Suppressor macrophage treated with lipopolysaccharide for 1 hour (primary cell): Measurements from ENCODE around the gene FAM32A.

ENCODE experiments used
- DNase-seq, 3 donors: peaks; one replicate each; pipeline ENCODE4 v3.0.0-alpha.2; 2020 to 2022

The FAM32A gene

DNA sequence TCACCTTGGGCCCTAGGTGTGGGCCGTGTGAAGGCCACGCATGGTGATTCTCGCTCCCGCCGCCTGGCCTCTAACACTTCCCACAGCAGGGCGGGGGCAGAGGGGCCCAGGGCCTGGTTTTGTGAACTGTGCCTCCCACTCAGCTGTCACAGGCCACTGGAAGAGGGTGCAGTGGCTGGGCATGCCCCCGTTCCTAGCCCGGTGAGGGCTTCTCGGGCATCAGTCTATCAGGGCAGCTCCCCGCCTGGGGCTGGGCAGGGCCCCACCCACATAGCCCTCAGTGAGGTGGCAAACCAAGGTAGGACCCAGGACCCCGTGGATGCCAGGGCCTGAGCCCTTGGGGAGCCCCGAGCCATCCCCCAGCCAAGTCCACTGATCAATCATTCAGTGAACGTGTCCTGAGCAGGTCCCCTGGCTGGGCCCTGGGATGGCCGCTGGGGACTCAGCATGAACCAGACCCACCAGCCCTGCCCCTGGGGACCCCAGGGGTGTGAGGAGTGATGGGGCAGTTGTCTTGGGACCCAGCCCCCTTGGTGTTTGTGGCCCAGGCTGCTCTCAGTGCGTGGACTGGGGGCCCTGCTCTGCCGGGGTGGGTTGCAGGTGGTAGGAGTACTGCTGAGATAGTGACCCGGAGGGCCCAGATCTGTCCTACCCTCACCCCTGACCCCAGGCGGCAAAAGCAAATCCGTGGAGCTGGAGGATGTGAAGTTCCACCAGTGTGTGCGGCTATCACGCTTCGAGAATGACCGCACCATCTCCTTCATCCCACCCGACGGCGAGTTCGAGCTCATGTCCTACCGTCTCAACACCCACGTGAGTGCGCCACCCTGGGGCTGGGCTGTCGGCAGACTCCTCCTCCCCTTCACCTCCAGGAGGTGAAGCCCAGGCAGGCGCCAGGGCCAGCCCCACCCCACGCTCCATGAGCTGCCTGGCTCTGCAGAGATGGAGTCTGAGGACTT lies 41.9 kb downstream of the FAM32A start:
- no peak for DNase-seq

DNA sequence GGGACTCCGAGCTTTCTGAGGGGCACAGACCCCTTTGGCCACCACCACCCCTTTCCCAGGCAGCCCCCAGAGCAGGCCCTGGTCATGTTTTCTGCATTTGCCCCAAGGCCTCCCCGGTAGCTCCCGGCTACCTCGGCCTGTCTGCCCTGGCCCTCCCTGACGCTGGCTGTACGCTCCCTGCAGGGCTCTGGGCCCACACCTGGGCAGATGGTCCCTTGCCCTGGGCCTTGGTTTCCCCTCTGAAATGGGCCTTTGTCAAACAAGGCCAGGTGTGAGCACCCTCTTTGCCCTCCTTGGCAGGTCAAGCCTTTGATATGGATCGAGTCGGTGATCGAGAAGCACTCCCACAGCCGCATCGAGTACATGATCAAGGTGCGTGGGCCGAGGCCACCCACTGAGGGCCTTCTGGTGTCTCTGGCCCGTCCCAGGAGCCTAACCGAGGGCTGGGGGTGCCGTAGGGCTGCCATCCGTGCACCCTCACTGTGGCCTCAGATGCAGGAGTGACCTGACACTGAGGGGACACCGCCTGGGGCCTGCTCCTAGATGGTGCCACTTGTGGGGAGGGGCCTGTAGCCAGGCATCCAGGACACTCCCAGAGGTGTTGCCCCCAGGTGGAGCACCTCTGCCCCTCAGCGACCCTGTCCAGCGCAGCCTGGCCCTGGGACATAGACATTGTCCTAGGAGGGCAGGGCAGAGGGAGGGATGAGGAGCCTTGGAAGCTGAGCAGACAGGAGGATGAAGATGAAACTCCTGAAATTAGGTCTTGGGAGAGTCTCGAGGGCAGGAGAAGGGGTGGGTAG lies 42.8 kb downstream of the FAM32A start:
- DNase-seq, result no peak

GRCh38 chr19:16228637-16229321 lies 43.6 kb downstream of the FAM32A start:
- DNase-seq, result no peak

DNA sequence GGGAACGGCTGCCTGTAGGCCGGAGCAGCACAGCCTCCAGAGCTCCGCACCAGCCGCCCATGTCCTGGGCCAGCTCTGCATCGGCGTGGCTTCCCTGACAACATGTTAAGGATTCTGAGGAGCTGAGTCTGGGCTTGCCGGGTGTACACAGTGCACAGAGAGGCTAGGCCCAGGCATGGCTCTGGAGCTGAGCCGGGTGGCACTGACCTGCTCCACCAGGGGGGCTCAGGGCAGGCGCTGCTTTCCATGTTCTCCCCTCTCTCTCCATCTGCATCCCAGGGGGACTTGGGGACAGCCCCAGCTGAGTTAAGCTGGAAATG lies 44.1 kb downstream of the FAM32A start:
- no peak for DNase-seq

DNA sequence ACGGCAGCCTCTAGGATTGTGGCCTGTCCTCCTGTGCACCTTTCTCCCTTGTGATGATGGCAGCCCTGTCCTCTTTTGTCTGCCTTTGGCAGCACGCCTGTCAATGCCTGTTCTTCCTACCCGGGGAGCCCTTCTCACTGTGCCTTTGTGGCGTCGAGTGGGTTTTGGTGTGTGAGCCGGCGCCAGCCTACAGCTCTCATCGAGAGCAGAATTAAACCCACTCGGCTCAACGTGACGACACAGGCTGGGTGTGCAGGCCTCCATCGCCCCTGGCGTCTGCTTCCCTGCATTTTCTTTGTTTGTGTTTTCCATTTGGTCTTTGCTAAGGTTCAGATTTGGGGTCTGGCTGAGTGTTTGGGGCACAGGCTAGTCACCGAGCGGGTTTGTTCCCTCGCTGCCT lies 46.9 kb downstream of the FAM32A start:
- no peak for DNase-seq

GRCh38 chr19:16232568-16232967 lies 47.4 kb downstream of the FAM32A start:
- DNase-seq, result no peak

GRCh38 chr19:16233081-16233776 lies 48.0 kb downstream of the FAM32A start:
- DNase-seq, result no peak

DNA sequence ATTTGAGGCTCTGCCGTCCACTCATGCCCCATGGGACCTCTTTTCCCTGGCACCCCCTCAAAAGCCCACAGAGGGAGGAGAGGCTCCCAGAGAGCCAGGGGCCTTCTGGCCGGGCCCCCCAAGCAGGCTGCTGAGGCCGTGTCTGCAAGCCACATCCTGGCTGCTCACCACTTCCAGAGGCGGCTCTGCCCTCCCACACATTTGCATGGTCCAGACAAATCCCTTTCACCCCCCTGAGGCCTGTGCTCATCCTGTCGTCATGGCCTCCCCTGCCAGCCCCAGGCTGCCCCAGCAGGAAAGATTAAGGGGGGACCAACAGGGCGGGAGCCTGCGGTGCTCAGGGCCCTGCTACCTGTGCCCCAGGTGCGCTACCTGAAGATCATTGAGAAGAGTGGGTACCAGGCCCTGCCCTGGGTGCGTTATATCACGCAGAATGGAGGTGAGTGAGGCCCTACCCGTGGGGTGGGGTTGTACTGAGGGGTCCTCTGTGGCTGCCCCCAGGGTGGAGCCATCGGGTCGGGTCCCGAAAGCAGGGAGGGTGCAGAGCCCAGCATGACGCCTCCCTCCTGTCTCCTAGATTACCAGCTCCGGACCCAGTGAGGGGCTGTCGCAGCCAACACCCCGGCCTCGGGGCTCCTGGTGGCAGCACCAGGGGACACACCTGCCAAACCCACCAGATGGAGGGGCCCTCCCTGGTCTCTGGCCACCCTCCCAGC lies 48.8 kb downstream of the FAM32A start:
- no peak for DNase-seq

GRCh38 chr19:16234552-16235445 lies 49.6 kb downstream of the FAM32A start:
- DNase-seq, result no peak

GRCh38 chr19:16235811-16236652 lies 50.8 kb downstream of the FAM32A start:
- DNase-seq, result no peak
